Fibroblast of lung (primary cell): Measurements from ENCODE around the gene HIVEP3.

Experiments
- EZH2 ChIP-seq: IDR thresholded peaks from 2 replicates; pipeline ENCODE4 v1.5.1; 2012; ENCODE audit warnings: low read length, control low read depth, mild to moderate bottlenecking; ENCODE audit errors: missing control alignments
- TF ChIP-seq, protein P1 (sequence below), 2 donors: IDR thresholded peaks in 1 of 2; conservative IDR thresholded peaks in 1 of 2; 1 replicate in 1 of 2; 2 replicates in 1 of 2; pipeline ENCODE4 v1.5.1; 2011 to 2012; ENCODE audit warnings: low read length in 2 of 2, control low read depth in 1 of 2, inconsistent platforms in 1 of 2, low read depth in 1 of 2, mild to moderate bottlenecking in 1 of 2

- TF ChIP-seq, protein P1, sequence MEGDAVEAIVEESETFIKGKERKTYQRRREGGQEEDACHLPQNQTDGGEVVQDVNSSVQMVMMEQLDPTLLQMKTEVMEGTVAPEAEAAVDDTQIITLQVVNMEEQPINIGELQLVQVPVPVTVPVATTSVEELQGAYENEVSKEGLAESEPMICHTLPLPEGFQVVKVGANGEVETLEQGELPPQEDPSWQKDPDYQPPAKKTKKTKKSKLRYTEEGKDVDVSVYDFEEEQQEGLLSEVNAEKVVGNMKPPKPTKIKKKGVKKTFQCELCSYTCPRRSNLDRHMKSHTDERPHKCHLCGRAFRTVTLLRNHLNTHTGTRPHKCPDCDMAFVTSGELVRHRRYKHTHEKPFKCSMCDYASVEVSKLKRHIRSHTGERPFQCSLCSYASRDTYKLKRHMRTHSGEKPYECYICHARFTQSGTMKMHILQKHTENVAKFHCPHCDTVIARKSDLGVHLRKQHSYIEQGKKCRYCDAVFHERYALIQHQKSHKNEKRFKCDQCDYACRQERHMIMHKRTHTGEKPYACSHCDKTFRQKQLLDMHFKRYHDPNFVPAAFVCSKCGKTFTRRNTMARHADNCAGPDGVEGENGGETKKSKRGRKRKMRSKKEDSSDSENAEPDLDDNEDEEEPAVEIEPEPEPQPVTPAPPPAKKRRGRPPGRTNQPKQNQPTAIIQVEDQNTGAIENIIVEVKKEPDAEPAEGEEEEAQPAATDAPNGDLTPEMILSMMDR (conservative IDR thresholded peaks at IDR 0.05 in 1 of 2, IDR thresholded peaks at IDR 0.05 in 1 of 2; ENCODE audit: low read depth in 1 of 2, low read length in 2 of 2) = no peak
- no peak for TF ChIP-seq EZH2
Observed at GRCh38 chr1:41509270-41509671, 409.5 kb downstream of the HIVEP3 start.
